ENCODE measurements around the gene PFAS.

PFAS gene

DNA sequence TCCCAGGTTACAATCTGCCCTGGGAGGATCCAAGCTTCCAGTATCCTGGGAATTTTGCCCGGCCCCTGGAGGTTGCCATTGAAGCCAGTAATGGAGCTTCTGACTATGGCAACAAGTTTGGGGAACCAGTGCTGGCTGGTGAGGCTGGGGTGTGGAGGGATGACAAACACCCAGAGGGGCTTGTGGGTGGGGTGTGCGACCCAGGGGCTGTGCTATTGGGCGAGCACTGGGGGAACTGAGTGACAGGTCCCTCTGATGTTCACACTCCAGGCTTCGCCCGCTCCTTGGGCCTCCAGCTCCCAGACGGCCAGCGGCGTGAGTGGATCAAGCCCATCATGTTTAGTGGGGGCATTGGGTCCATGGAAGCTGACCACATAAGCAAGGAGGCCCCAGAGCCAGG is 8.7 kb downstream of the PFAS start:
- no peak overlapping the region for H3K4me3 ChIP-seq (ENCODE audit: low read length)
- no peak for DNase-seq (ENCODE audit: low read depth)
- TF ChIP-seq, protein P1, sequence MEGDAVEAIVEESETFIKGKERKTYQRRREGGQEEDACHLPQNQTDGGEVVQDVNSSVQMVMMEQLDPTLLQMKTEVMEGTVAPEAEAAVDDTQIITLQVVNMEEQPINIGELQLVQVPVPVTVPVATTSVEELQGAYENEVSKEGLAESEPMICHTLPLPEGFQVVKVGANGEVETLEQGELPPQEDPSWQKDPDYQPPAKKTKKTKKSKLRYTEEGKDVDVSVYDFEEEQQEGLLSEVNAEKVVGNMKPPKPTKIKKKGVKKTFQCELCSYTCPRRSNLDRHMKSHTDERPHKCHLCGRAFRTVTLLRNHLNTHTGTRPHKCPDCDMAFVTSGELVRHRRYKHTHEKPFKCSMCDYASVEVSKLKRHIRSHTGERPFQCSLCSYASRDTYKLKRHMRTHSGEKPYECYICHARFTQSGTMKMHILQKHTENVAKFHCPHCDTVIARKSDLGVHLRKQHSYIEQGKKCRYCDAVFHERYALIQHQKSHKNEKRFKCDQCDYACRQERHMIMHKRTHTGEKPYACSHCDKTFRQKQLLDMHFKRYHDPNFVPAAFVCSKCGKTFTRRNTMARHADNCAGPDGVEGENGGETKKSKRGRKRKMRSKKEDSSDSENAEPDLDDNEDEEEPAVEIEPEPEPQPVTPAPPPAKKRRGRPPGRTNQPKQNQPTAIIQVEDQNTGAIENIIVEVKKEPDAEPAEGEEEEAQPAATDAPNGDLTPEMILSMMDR (conservative IDR thresholded peaks at IDR 0.05; ENCODE audit: low read length): no peak

DNA sequence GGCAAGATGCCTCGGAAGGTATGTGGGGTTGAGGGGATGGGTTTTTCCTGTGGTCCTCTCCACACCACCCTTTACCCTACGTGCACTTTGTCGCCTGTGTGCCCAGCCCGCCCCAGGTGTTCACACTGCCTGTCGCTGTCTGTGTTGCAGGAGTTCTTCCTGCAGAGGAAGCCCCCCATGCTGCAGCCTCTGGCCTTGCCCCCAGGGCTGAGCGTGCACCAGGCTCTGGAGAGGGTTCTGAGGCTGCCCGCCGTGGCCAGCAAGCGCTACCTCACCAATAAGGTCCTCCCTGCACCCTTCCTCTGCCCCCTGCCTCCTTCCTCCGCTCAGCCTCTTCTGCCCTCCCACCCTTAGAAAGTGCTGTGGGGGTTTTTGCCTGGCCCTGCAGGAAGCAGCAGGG is 15.2 kb downstream of the PFAS start:
- TF ChIP-seq, protein P1 (conservative IDR thresholded peaks at IDR 0.05; ENCODE audit: low read length): no peak
- H3K4me3 ChIP-seq (ENCODE audit: low read length): no peak overlapping the region
- DNase-seq (ENCODE audit: low read depth): no peak

DNA sequence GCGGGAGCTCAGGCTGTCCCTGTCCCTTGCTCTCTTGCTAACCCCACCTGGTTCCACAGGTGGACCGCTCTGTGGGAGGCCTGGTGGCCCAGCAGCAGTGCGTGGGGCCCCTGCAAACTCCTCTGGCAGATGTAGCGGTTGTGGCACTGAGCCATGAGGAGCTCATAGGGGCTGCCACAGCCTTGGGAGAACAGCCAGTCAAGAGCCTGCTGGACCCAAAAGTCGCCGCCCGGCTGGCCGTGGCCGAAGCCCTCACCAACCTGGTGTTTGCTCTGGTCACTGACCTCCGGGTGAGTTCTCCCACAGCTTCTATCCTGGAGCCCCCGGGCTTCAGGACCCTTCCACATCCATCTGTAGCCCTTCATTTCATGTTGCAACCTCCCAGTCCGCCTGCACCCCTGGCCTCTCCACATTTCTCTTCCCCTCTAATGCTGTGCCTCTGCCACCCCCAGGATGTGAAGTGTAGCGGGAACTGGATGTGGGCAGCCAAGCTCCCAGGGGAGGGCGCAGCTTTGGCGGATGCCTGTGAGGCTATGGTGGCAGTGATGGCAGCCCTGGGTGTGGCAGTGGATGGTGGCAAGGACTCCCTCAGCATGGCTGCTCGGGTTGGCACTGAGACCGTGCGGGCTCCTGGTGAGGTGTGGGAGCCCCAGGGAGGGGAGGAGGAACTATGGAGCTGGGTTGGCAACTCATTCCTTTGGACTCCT is 15.9 kb downstream of the PFAS start:
- no peak for DNase-seq (ENCODE audit: low read depth)
- no peak overlapping the region for H3K4me3 ChIP-seq (ENCODE audit: low read length)
- TF ChIP-seq, protein P1 (conservative IDR thresholded peaks at IDR 0.05; ENCODE audit: low read length): no peak

DNA sequence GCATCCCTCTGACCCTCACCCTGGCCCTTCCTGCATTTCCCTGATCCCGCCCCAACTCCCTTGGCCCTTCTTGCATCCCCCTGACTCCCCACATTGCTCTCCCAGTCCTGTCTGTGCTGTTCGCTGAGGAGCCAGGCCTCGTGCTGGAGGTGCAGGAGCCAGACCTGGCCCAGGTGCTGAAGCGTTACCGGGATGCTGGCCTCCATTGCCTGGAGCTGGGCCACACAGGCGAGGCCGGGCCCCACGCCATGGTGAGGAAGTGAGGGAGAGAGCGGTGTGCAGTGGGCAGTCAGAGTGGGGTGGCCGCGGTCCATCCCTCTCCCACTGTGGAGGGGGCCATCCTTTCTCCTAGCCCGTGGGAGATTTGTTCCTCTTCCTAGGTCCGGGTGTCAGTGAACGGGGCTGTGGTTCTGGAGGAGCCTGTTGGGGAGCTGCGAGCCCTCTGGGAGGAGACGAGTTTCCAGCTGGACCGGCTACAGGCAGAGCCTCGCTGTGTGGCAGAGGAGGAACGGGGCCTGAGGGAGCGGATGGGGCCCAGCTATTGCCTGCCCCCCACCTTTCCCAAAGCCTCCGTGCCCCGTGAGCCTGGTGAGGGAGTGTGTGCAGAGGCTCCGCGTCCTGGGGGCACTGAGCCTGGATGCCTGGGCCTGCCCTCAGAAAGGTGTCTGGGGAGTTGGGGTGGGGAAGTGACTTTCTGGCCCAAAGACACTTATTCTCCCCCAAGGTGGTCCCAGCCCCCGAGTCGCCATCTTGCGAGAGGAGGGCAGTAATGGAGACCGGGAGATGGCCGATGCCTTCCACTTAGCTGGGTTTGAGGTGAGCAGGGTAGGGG is 17.8 kb downstream of the PFAS start:
- H3K4me3 ChIP-seq (ENCODE audit: low read length): no peak overlapping the region
- TF ChIP-seq, protein P1 (conservative IDR thresholded peaks at IDR 0.05; ENCODE audit: low read length): no peak
- DNase-seq (ENCODE audit: low read depth): no peak

DNA sequence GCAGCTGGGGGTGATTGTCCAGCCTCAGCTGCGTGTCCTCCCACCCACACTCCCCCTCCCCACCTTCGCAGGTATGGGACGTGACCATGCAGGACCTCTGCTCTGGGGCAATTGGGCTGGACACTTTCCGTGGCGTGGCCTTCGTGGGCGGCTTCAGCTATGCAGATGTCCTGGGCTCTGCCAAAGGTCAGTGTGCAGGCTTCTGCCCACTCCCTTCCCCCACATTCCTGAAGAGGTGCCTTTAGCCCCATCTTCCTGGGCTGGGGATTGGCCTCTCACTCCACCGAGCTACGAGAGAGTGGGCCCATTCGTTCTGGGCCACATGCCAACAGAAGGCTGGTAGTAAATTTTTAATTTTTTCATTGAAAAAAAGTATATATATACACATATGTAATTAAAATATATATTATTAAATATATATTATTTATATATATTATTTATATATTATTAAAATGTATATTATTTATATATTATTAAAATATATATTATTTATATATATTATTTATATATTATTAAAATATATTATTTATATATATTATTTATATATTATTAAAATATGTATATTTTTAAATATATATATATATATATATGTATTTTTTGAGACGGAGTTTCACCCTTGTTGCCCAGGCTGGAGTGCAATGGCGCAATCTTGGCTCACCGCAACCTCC is 18.5 kb downstream of the PFAS start:
- H3K4me3 ChIP-seq (ENCODE audit: low read length): no peak overlapping the region
- TF ChIP-seq, protein P1 (conservative IDR thresholded peaks at IDR 0.05; ENCODE audit: low read length): no peak
- DNase-seq (ENCODE audit: low read depth): no peak

DNA sequence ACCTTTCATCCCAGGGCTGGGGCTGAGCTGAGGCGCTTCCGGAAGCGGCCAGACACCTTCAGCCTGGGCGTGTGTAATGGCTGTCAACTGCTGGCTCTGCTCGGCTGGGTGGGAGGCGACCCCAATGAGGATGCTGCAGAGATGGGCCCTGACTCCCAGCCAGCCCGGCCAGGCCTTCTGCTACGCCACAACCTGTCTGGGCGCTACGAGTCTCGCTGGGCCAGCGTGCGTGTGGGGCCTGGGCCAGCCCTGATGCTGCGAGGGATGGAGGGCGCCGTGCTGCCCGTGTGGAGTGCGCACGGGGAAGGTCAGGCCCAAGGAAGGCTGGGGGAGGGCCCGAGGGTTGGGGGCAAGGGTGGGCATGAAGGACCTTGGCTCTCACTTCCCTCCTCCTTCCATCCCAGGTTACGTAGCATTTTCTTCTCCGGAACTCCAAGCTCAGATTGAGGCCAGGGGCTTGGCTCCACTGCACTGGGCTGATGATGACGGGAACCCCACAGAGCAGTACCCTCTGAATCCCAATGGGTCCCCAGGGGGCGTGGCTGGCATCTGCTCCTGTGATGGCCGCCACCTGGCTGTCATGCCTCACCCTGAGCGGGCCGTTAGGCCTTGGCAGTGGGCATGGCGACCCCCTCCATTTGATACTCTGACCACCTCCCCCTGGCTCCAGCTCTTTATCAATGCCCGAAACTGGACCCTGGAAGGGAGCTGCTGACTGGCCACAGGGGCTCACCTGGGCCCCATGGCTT is 19.6 kb downstream of the PFAS start:
- TF ChIP-seq, protein P1 (conservative IDR thresholded peaks at IDR 0.05; ENCODE audit: low read length): no peak
- no peak for DNase-seq (ENCODE audit: low read depth)
- no peak overlapping the region for H3K4me3 ChIP-seq (ENCODE audit: low read length)
